HG03280 (cell line): ENCODE measurements around the gene OR2J2.
"Not testable (repeated sequence)": the region's sequence is repeated elsewhere in the genome, so short reads cannot be mapped to it uniquely, and the experiment has no call there.

ENCODE experiments used
- ATAC-seq: cut with Tn5 transposase; IDR thresholded peaks from one replicate; pipeline ENCODE4 v1.9.1; 2021; ENCODE audit warnings: mild to moderate bottlenecking, moderate library complexity; ENCODE audit not compliant: unreplicated experiment

Gene OR2J2

GRCh38 chr6:29170607-29171006 is at the start of gene OR2J2:
Gene OR2J2, plus strand, starts transcription at chr6:29170907. Its CDS starts 2,729 bp downstream, at chr6:29173636.
- not testable (repeated sequence) for ATAC-seq

GRCh38 chr6:29129326-29130012 is 41.2 kb upstream of the OR2J2 start:
- no peak for ATAC-seq

- no peak for ATAC-seq
Measured at GRCh38 chr6:29130644-29131043, 40.1 kb upstream of the OR2J2 start.

GRCh38 chr6:29131691-29132090 is 39.0 kb upstream of the OR2J2 start:
- no peak for ATAC-seq

GRCh38 chr6:29137724-29138123 is 33.0 kb upstream of the OR2J2 start:
- no peak for ATAC-seq

- ATAC-seq: no peak
Measured at GRCh38 chr6:29141606-29142005, 29.1 kb upstream of the OR2J2 start.

GRCh38 chr6:29142309-29142708 is 28.4 kb upstream of the OR2J2 start:
- no peak for ATAC-seq

GRCh38 chr6:29146179-29146578 is 24.5 kb upstream of the OR2J2 start:
- no peak for ATAC-seq

- ATAC-seq: no peak
Measured at GRCh38 chr6:29147074-29147473, 23.6 kb upstream of the OR2J2 start.

- not testable (repeated sequence) for ATAC-seq
Measured at GRCh38 chr6:29149444-29149843, 21.3 kb upstream of the OR2J2 start.

- ATAC-seq: no peak
Measured at GRCh38 chr6:29153083-29153482, 17.6 kb upstream of the OR2J2 start.

- ATAC-seq: not testable (repeated sequence)
Measured at GRCh38 chr6:29155182-29155581, 15.5 kb upstream of the OR2J2 start.

- ATAC-seq: not testable (repeated sequence)
Measured at GRCh38 chr6:29159922-29160321, 10.8 kb upstream of the OR2J2 start.

GRCh38 chr6:29165571-29165970 is 5.1 kb upstream of the OR2J2 start:
- ATAC-seq: not testable (repeated sequence)

GRCh38 chr6:29171736-29172135 is 1.0 kb downstream of the OR2J2 start:
- no peak for ATAC-seq

- ATAC-seq: no peak
Measured at GRCh38 chr6:29183594-29183993, 12.9 kb downstream of the OR2J2 start.

- ATAC-seq: not testable (repeated sequence)
Measured at GRCh38 chr6:29188659-29189058, 18.0 kb downstream of the OR2J2 start.

GRCh38 chr6:29200767-29201662 is 30.3 kb downstream of the OR2J2 start:
- no peak for ATAC-seq

- no peak for ATAC-seq
Measured at GRCh38 chr6:29201966-29202365, 31.3 kb downstream of the OR2J2 start.

GRCh38 chr6:29211488-29211887 is 40.8 kb downstream of the OR2J2 start:
- ATAC-seq: no peak

- no peak for ATAC-seq
Measured at GRCh38 chr6:29216528-29216927, 45.8 kb downstream of the OR2J2 start.

- not testable (repeated sequence) for ATAC-seq
Measured at GRCh38 chr6:29217242-29217641, 46.5 kb downstream of the OR2J2 start.
